Spinal cord (tissue), 10 donors: ENCODE data around the gene HTR7. TPM values are rescaled to one million over a fixed set of nuclear protein-coding genes. Genes with fewer than 3 reads are reported as not detected.

Experiments
- DNase-seq, 6 donors: peaks; one replicate each; pipeline versions ENCODE4 v3.0.0 to v3.0.0-alpha.2; 2013 to 2015; ENCODE audit warnings: low spot score in 6 of 6, low read depth in 4 of 6
- H3K27ac ChIP-seq: one replicate; pipeline ENCODE4 v1.5.1; 2013; ENCODE audit warnings: low read depth, low read length, control low read depth
- H3K27me3 ChIP-seq: one replicate; pipeline ENCODE4 v1.6.1; 2013; ENCODE audit warnings: low read length; ENCODE audit not compliant: control insufficient read depth, insufficient read depth
- H3K36me3 ChIP-seq: one replicate; pipeline ENCODE4 v1.6.1; 2013; ENCODE audit warnings: low read length; ENCODE audit not compliant: control insufficient read depth, insufficient read depth
- H3K4me1 ChIP-seq: one replicate; pipeline ENCODE4 v1.6.1; 2013; ENCODE audit warnings: low read length; ENCODE audit not compliant: control insufficient read depth, insufficient read depth
- H3K4me3 ChIP-seq: one replicate; pipeline ENCODE4 v1.5.1; 2013; ENCODE audit warnings: low read depth, low read length, control low read depth
- H3K9me3 ChIP-seq: one replicate; pipeline ENCODE4 v1.6.1; 2013; ENCODE audit warnings: low read length; ENCODE audit not compliant: control insufficient read depth, insufficient read depth
- WGBS: methylation state at CpG from one replicate; pipeline ENCODE4 v1.1.5; 2013; ENCODE audit warnings: missing lambda C conversion rate; ENCODE audit not compliant: insufficient coverage; 5-methylcytosine and 5-hydroxymethylcytosine counted together
- polyA plus RNA-seq, 2 donors: library from polyadenylated mRNA; unstranded; fragments of 120-200 nt; gene quantifications; one replicate each; pipeline ENCODE4 v1.2.1, GENCODE V29; 2013; ENCODE audit not compliant: insufficient read length in 2 of 2
- total RNA-seq, 2 donors: library from RNA; depleted of rRNA in 1 of 2; stranded (reverse); fragments of 120-200 nt in 1 of 2; fragments of >200 nt in 1 of 2; gene quantifications; one replicate each; pipeline versions ENCODE4 v1.2.3 to v1.2.4, GENCODE V29; 2013 to 2014
- donor health status: healthy.

HTR7 gene
- total and polyA plus RNA-seq, 4 donors: 3.0 to 12.4 (median 7.7) TPM

DNA sequence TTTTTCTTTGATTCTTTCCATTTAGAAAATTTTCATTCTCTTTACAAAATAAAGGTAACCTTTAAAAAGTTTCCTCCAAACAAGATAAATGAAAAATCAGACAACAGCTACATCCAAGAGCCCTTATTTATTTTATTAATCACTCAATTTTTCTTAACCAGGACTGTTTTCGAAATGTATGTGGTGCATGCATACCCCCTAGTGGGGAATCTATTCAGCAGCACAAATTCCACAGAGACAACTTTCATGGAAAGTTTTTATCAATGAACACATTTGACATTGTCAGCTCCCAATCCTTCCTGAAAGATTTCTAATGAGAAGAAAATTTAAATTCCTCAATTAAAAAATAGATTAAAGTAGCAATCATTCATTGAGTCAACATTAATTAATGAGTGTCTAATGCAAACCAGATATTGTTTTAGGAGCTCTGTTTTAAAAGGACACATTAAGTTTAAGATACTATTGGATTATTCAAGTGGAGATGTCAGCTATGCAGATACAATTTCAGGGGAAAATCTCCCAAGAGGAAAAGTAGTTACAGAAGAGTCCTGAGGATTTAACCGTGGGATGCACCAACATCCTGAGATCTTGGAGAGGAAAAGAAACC, 5.2 kb upstream of the HTR7 start:
- Histone ChIP-seq H3K9me3 (no peaks in the 10 kb centered on the region), H3K4me3 (no peak overlapping the region), H3K27me3 (peaks cover 9% of the 10 kb centered on the region), H3K27ac (no peak overlapping the region), H3K36me3 (no peaks in the 10 kb centered on the region), H3K4me1 (no peaks in the 10 kb centered on the region)
- DNase-seq: peak in 2 of 6 donors; percentile 51 to 79
- 50% methylated on average over 1 of the region's 2 CpGs for WGBS

DNA sequence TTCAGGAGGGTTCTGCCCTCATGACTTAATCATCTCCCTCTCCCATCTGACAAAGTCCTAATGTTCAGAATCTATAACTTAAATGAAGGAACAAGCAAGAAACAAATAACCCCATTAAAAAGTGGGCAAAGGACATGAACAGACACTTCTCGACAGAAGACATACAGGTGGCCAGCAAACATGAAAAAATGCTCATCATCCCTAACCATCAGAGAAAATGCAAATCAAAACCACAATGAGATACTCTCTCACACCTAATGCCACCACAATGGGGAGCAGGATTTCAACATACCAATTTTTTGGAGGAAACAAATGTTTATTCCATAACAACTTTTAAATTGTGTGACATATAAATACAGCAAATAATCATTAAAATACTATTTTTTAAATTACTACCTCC, 3.0 kb upstream of the HTR7 start:
- H3K36me3 ChIP-seq: no peaks in the 10 kb centered on the region
- peaks cover 6% of the 10 kb centered on the region for H3K4me1 ChIP-seq
- DNase-seq: no peak
- WGBS: 100% methylated on average over 1 of the region's 1 CpG
- no peak overlapping the region for H3K4me3 ChIP-seq
- H3K27me3 ChIP-seq: peaks cover 24% of the 10 kb centered on the region
- no peaks in the 10 kb centered on the region for H3K9me3 ChIP-seq
- no peak overlapping the region for H3K27ac ChIP-seq

DNA sequence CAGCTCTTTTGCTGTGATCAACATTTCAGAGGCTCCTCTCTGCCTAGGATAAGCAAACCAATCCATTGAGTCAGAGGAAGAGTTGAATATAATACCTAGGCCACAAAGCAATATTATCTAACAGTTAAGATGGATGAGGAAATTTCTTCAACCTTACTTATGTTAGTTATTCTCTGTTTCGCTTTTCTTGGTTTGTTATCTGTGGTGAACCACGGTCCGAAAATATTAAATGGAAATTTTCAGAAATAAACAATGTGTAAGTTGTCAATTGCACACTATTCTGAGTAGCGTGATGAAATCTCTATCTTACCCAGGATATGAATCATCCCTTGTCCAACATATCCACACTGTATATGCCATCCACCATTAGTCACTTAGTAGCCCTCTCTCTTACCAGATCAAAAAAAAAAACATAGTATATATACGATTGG, 1.5 kb upstream of the HTR7 start:
- peaks cover 29% of the 10 kb centered on the region for H3K27me3 ChIP-seq
- no peak overlapping the region for H3K27ac ChIP-seq
- H3K4me3 ChIP-seq: no peak overlapping the region
- WGBS: 80% methylated on average over 1 of the region's 5 CpGs
- H3K36me3 ChIP-seq: no peaks in the 10 kb centered on the region
- H3K9me3 ChIP-seq: no peaks in the 10 kb centered on the region
- DNase-seq: no peak
- peaks cover 6% of the 10 kb centered on the region for H3K4me1 ChIP-seq

DNA sequence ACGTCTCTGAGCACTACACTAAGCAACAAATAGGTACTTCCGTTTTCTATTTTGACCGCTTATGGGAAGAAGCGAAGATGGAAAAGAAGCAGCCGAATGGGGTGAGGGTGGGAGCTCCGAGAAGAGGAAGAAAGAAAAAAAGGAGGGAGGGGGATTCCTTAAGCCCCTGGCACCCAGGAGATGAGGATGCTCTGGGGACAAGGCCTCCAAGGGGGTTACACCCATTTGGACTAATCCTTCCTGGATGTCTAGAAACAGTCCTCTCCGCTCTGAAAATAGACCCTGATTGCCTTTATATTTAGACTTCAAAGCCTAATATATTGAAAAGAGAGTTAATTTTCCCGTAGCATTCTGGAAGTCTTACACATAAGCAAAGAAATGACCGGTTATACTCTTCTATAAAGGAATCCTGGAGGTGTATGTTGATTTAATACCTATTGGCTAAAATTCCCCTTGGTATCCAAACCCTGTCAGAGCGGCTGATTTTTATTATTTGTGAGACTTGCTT, 676 bp upstream of the HTR7 start:
- peak overlapping the region; percentile 53 for H3K4me3 ChIP-seq
- peaks cover 6% of the 10 kb centered on the region for H3K4me1 ChIP-seq
- H3K36me3 ChIP-seq: no peaks in the 10 kb centered on the region
- H3K9me3 ChIP-seq: no peaks in the 10 kb centered on the region
- 2% methylated on average over 4 of the region's 10 CpGs for WGBS
- peaks cover 31% of the 10 kb centered on the region for H3K27me3 ChIP-seq
- DNase-seq: no peak
- H3K27ac ChIP-seq: no peak overlapping the region

GRCh38 chr10:90856964-90857634, 740 bp downstream of the HTR7 start:
- no peaks in the 10 kb centered on the region for H3K36me3 ChIP-seq
- 5% methylated on average over 59 of the region's 59 CpGs for WGBS
- peaks cover 31% of the 10 kb centered on the region for H3K27me3 ChIP-seq
- no peaks in the 10 kb centered on the region for H3K9me3 ChIP-seq
- H3K4me3 ChIP-seq: peak overlapping the region; percentile 31
- H3K27ac ChIP-seq: no peak overlapping the region
- DNase-seq: peak in 2 of 6 donors; percentile 23 to 50
- peaks cover 6% of the 10 kb centered on the region for H3K4me1 ChIP-seq

DNA sequence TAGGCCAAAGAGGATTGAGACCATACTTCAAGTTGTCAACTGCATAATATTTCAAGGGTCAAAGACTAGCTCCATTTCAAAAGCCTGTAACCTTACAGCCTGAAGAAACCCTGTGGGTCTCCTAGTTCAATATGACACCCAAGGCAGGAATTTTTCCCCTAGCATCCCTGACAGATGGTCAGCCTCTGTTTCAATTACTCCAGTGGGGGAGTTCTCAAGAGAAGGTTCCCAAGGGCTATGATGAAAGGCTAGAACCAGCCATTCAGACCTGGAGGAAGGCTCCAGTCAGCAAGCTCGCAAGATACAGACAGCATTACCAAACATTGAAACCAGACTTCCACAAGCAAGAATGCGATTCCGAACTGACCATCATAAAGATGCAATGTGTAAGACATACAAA, 1.6 kb downstream of the HTR7 start:
- Histone ChIP-seq H3K9me3 (no peaks in the 10 kb centered on the region), H3K4me1 (peaks cover 6% of the 10 kb centered on the region), H3K36me3 (no peaks in the 10 kb centered on the region), H3K27me3 (peaks cover 31% of the 10 kb centered on the region), H3K27ac (no peak overlapping the region), H3K4me3 (no peak overlapping the region)
- no CpG with 5 or more reads among the region's 3 CpGs for WGBS
- DNase-seq: peak in 2 of 6 donors; percentile 2 to 49

DNA sequence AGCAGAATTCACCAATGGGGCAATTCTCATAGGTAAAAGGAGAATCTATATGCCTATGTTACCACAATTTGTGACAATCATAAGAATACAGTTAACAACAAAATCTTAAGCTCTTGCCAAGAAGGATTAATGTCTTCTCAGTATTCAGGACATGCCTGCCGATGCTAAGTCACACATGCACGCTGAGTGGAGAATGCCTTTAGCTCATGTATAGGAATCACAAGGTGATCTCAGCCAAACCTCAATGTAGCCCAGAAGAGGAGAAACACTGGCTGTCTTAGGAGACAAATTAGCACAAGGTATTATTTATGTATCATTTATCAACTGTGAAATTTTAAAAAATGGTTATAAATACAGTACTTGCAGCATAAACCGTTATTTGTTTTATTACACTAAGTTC, 2.7 kb downstream of the HTR7 start:
- WGBS: 54% methylated on average over 2 of the region's 3 CpGs
- peak in 2 of 6 donors; percentile 30 to 71 for DNase-seq
- H3K36me3 ChIP-seq: no peaks in the 10 kb centered on the region
- peaks cover 3% of the 10 kb centered on the region for H3K9me3 ChIP-seq
- H3K4me3 ChIP-seq: peak overlapping the region; percentile 6
- peaks cover 6% of the 10 kb centered on the region for H3K4me1 ChIP-seq
- H3K27me3 ChIP-seq: peaks cover 25% of the 10 kb centered on the region
- no peak overlapping the region for H3K27ac ChIP-seq

DNA sequence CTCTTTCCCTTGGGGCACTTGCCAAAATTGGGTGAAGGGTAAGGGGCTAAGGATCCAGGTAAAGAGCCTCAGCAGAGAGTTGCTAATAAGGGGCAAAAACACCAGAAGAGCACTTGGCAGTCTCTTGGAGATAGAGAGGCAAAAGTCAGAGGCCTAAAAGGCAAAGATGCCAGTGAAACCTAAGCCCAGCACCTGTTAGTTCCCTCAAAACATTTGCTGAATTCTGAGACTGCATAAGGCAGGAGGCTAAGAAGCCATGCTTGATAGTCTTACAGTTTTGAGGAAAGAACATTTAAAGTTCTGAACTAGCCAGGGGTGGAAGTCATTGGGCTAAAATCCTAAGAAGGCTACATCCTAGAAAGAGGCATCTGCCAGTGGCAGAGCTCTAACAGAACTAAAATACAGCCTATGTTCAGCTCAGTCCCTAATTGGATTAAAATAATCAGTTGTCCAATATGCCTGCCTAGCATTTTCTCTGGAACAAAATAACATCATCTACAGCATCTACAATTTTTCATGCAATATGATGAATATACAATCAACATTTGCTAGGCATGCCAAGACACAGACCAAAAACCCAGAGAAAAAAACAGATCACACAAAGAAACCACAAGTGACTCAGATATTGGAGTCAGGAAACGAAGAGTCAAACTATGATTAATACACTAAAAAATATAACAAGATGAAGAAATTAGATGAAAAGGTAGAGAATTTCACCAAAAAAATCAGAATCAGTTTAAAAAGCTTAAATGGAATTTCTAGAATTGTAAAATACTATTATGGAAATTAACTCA, 7.7 kb downstream of the HTR7 start:
- WGBS: no CpG with 5 or more reads among the region's 1 CpG
- no peaks in the 10 kb centered on the region for H3K4me1 ChIP-seq

GRCh38 chr10:90847436-90847835, 10.4 kb downstream of the HTR7 start:
- Histone ChIP-seq H3K36me3 (no peaks in the 10 kb centered on the region), H3K9me3 (peaks cover 5% of the 10 kb centered on the region), H3K27ac (no peak overlapping the region), H3K4me3 (no peak overlapping the region), H3K27me3 (no peaks in the 10 kb centered on the region), H3K4me1 (no peaks in the 10 kb centered on the region)
- WGBS: 100% methylated on average over 1 of the region's 1 CpG
- DNase-seq: no peak

More for the DNA sequence above, 7.7 kb downstream of the HTR7 start:
- DNase-seq: no peak
- H3K27ac ChIP-seq: no peak overlapping the region
- H3K4me3 ChIP-seq: no peak overlapping the region
- peaks cover 4% of the 10 kb centered on the region for H3K27me3 ChIP-seq
- peaks cover 5% of the 10 kb centered on the region for H3K9me3 ChIP-seq
- H3K36me3 ChIP-seq: no peaks in the 10 kb centered on the region
